SK-N-SH (cell line): Measurements from ENCODE around the gene TDRD1. TPM values are rescaled to one million over a fixed set of nuclear protein-coding genes. Genes with fewer than 3 reads are reported as not detected.
A peak's percentile ranks its signal among the peaks of the same experiment; 100 is the strongest.

Experiments
- CTCF ChIA-PET: fragments of 300-600, 350-600 bp; formaldehyde crosslinking; extraction: SDS; loops from one replicate; lab custom pipeline; 2021; lab: Yijun Ruan, JAX
- POLR2A ChIA-PET: fragments of 350-600 bp; sonication (Branson Sonifier 250); formaldehyde crosslinking; extraction: SDS; loops from one replicate; lab custom pipeline; 2020; ENCODE audit warnings: antibody characterized with exemption, inconsistent platforms; lab: Yijun Ruan, JAX
- DNase-seq: peaks from one replicate; pipeline ENCODE4 v3.0.0; 2012
- H2AFZ ChIP-seq: fragments of 200-600 bp; sonication (generic); 2 replicates; pipeline ENCODE4 v1.8.1; 2016; ENCODE audit warnings: antibody characterized with exemption, mild to moderate bottlenecking, low read depth
- H3F3A ChIP-seq: fragments of 200-600 bp; sonication (generic); replicated peaks from 2 replicates; pipeline ENCODE3; 2016; ENCODE audit warnings: antibody characterized with exemption, mild to moderate bottlenecking; ENCODE audit not compliant: insufficient read depth
- H3K27ac ChIP-seq, 2 experiments: fragments of 200-500 bp in 1 of 2; fragments of 200-600 bp in 1 of 2; sonication (Bioruptor generic) in 1 of 2; sonication (generic), shearing (Covaris generic) in 1 of 2; 2 replicates each; pipeline versions ENCODE4 v1.5.1 to v1.6.1; 2014 to 2016; ENCODE audit warnings: low read depth in 2 of 2, inconsistent platforms in 1 of 2, low read length in 1 of 2, mild to moderate bottlenecking in 1 of 2, mixed read lengths in 1 of 2
- H3K27me3 ChIP-seq: fragments of 200-600 bp; sonication (generic), shearing (Covaris generic); 2 replicates; pipeline ENCODE4 v1.6.1; 2016; ENCODE audit warnings: mixed run types; ENCODE audit not compliant: insufficient read depth
- H3K36me3 ChIP-seq, 2 experiments: fragments of 200-500 bp in 1 of 2; fragments of 200-600 bp in 1 of 2; sonication (Bioruptor generic) in 1 of 2; sonication (generic) in 1 of 2; replicated peaks in 1 of 2; 2 replicates each; pipeline versions ENCODE3 to v1.5.1; 2014 to 2016; ENCODE audit warnings: low read length in 1 of 2, mild to moderate bottlenecking in 1 of 2; ENCODE audit not compliant: insufficient read depth in 2 of 2, control insufficient read depth in 1 of 2
- H3K4me1 ChIP-seq, 2 experiments: fragments of 200-500 bp in 1 of 2; fragments of 200-600 bp in 1 of 2; sonication (Bioruptor generic) in 1 of 2; sonication (generic), shearing (Covaris generic) in 1 of 2; 2 replicates each; pipeline versions ENCODE4 v1.5.1 to v1.6.1; 2014 to 2016; ENCODE audit warnings: low read depth in 1 of 2, low read length in 1 of 2, mixed run types in 1 of 2; ENCODE audit not compliant: insufficient read depth in 2 of 2, control insufficient read depth in 1 of 2
- H3K4me2 ChIP-seq: fragments of 200-600 bp; sonication (generic), shearing (Covaris generic); 2 replicates; pipeline ENCODE4 v1.6.1; 2017; ENCODE audit warnings: mixed run types
- H3K4me3 ChIP-seq, 2 experiments: fragments of 200-500 bp in 1 of 2; fragments of 200-600 bp in 1 of 2; sonication (Bioruptor generic) in 1 of 2; sonication (generic), shearing (Covaris generic) in 1 of 2; 2 replicates each; pipeline versions ENCODE4 v1.5.1 to v1.8.1; 2014 to 2016; ENCODE audit warnings: low read depth in 2 of 2, inconsistent platforms in 1 of 2, low read length in 1 of 2, mild to moderate bottlenecking in 1 of 2, mixed read lengths in 1 of 2, moderate library complexity in 1 of 2
- H3K79me2 ChIP-seq: fragments of 200-600 bp; sonication (generic); 2 replicates; pipeline ENCODE4 v1.8.1; 2017; ENCODE audit warnings: mild to moderate bottlenecking; ENCODE audit not compliant: insufficient read depth
- H3K9ac ChIP-seq: fragments of 200-600 bp; sonication (generic); 2 replicates; pipeline ENCODE4 v1.6.1; 2017; ENCODE audit warnings: mixed run types
- H3K9me2 ChIP-seq: fragments of 200-600 bp; sonication (generic); 2 replicates; pipeline ENCODE4 v1.6.1; 2017; ENCODE audit warnings: mixed run types
- H3K9me3 ChIP-seq: fragments of 200-600 bp; sonication (generic); 2 replicates; pipeline ENCODE4 v1.6.1; 2017; ENCODE audit warnings: mixed run types, mild to moderate bottlenecking, moderate library complexity
- H4K20me1 ChIP-seq: fragments of 200-600 bp; sonication (generic); 2 replicates; pipeline ENCODE4 v1.6.1; 2017; ENCODE audit warnings: mild to moderate bottlenecking, mixed run types; ENCODE audit not compliant: insufficient read depth
- FOXM1 ChIP-seq: IDR thresholded peaks from 2 replicates; pipeline ENCODE4 v1.4.0; 2012; ENCODE audit warnings: low read depth, mild to moderate bottlenecking
- MAX ChIP-seq: IDR thresholded peaks from 2 replicates; pipeline ENCODE4 v1.4.0; 2012; ENCODE audit warnings: low read depth
- NFIC ChIP-seq: IDR thresholded peaks from 2 replicates; pipeline ENCODE4 v1.4.0; 2012; ENCODE audit warnings: borderline replicate concordance
- NRF1 ChIP-seq: IDR thresholded peaks from 2 replicates; pipeline ENCODE4 v1.6.1; 2012; ENCODE audit warnings: low read depth, mild to moderate bottlenecking, low read length
- PBX3 ChIP-seq: IDR thresholded peaks from 2 replicates; pipeline ENCODE4; 2012
- RAD21 ChIP-seq: IDR thresholded peaks from 2 replicates; pipeline ENCODE4 v1.6.1; 2012; ENCODE audit warnings: mild to moderate bottlenecking, low read length
- RCOR1 ChIP-seq: fragments of 150-350 bp; IDR thresholded peaks from 2 replicates; pipeline ENCODE4 v1.6.1; 2017; ENCODE audit warnings: antibody characterized with exemption, low read length
- REST ChIP-seq: IDR thresholded peaks from 2 replicates; pipeline ENCODE4 v1.6.1; 2012; ENCODE audit warnings: mild to moderate bottlenecking, low read depth, low read length, moderate library complexity
- RFX5 ChIP-seq: IDR thresholded peaks from 2 replicates; pipeline ENCODE4 v1.6.1; 2012; ENCODE audit warnings: mild to moderate bottlenecking, improper control_type of control experiment, low read length
- SIN3A ChIP-seq: IDR thresholded peaks from 2 replicates; pipeline ENCODE4 v1.6.1; 2012; ENCODE audit warnings: low read depth, mild to moderate bottlenecking, low read length, moderate library complexity, borderline replicate concordance
- SMC3 ChIP-seq: IDR thresholded peaks from 2 replicates; pipeline ENCODE4 v1.6.1; 2012; ENCODE audit warnings: low read depth, low read length, improper control_type of control experiment
- TAF1 ChIP-seq: IDR thresholded peaks from 2 replicates; pipeline ENCODE4 v1.6.1; 2012; ENCODE audit warnings: low read depth, mild to moderate bottlenecking, low read length, moderate library complexity, borderline replicate concordance
- TCF12 ChIP-seq: IDR thresholded peaks from 2 replicates; pipeline ENCODE4 v1.4.0; 2012
- USF2 ChIP-seq: fragments of 150-350 bp; IDR thresholded peaks from 2 replicates; pipeline ENCODE4 v1.6.1; 2017; ENCODE audit warnings: antibody characterized with exemption, low read length, low read depth, borderline replicate concordance
- YY1 ChIP-seq: IDR thresholded peaks from 2 replicates; pipeline ENCODE4 v1.4.0; 2012; ENCODE audit warnings: low read depth, mild to moderate bottlenecking
- WGBS: methylation state at CpG from one replicate; pipeline ENCODE4 v1.1.6; 2017; ENCODE audit warnings: low lambda C conversion rate; 5-methylcytosine and 5-hydroxymethylcytosine counted together
- polyA plus RNA-seq, 3 experiments: library from polyadenylated mRNA; depleted of rRNA; stranded (reverse); fragments of >200 nt; gene quantifications; 2 replicates each; pipeline ENCODE4 v1.2.3, GENCODE V29; 2012

The TDRD1 gene
- polyA plus RNA-seq, 1 of the 3 experiments (the other 2 are of a cell fraction) = not detected

- Histone ChIP-seq H2AFZ (no peak overlapping the region), H3K9me3 (no peaks in the 10 kb centered on the region), H3K27ac (no peak overlapping the region), H3K27me3 (no peaks in the 10 kb centered on the region), H3F3A (no peaks in the 10 kb centered on the region), H4K20me1 (no peaks in the 10 kb centered on the region), H3K79me2 (no peaks in the 10 kb centered on the region), H3K4me3 (no peak overlapping the region), H3K4me1 (no peaks in the 10 kb centered on the region), H3K9me2 (no peaks in the 10 kb centered on the region), H3K9ac (no peak overlapping the region), H3K4me2 (no peak overlapping the region), H3K36me3 (no peaks in the 10 kb centered on the region)
- TF ChIP-seq MAX (no peak), PBX3 (0 out of 2 replicates have a peak, but pooled peaks have one; percentile 18), TCF12 (peak; percentile 37)
- POLR2A ChIA-PET = no interaction called here
- CTCF ChIA-PET = no interaction called here
- WGBS = 52% methylated on average over 3 of the region's 3 CpGs
- no peak for DNase-seq
Observed at GRCh38 chr10:114256822-114257221, 77.7 kb downstream of the TDRD1 start.

GRCh38 chr10:114257498-114257897, 78.3 kb downstream of the TDRD1 start:
- CTCF ChIA-PET = no interaction called here
- Histone ChIP-seq H3K79me2 (no peaks in the 10 kb centered on the region), H3K9me3 (no peaks in the 10 kb centered on the region), H4K20me1 (no peaks in the 10 kb centered on the region), H3F3A (no peaks in the 10 kb centered on the region), H3K4me3 (no peak overlapping the region), H3K4me2 (no peak overlapping the region), H3K9ac (no peak overlapping the region), H3K9me2 (no peaks in the 10 kb centered on the region), H3K27ac (no peak overlapping the region), H2AFZ (no peak overlapping the region), H3K27me3 (no peaks in the 10 kb centered on the region), H3K36me3 (no peaks in the 10 kb centered on the region), H3K4me1 (no peaks in the 10 kb centered on the region)
- 89% methylated on average over 3 of the region's 3 CpGs for WGBS
- DNase-seq = no peak
- POLR2A ChIA-PET = no interaction called here
- TF ChIP-seq RCOR1 (no peak), TCF12 (no peak)

- Histone ChIP-seq H3F3A (no peaks in the 10 kb centered on the region), H2AFZ (no peak overlapping the region), H3K27ac (no peak overlapping the region), H3K9me2 (no peaks in the 10 kb centered on the region), H3K9ac (no peak overlapping the region), H3K4me3 (no peak overlapping the region), H3K9me3 (no peaks in the 10 kb centered on the region), H3K79me2 (no peaks in the 10 kb centered on the region), H3K4me2 (no peak overlapping the region), H3K4me1 (no peaks in the 10 kb centered on the region), H3K27me3 (no peaks in the 10 kb centered on the region), H4K20me1 (no peaks in the 10 kb centered on the region), H3K36me3 (no peaks in the 10 kb centered on the region)
- 84% methylated on average over 5 of the region's 5 CpGs for WGBS
- no peak for DNase-seq
- POLR2A ChIA-PET = no interaction called here
- CTCF ChIA-PET = no interaction called here
- no peak for TF ChIP-seq SIN3A
- no peak for TF ChIP-seq RCOR1
- no peak for TF ChIP-seq SMC3
- no peak for TF ChIP-seq REST
- TF ChIP-seq NRF1 = no peak
- TF ChIP-seq MAX = no peak
- TF ChIP-seq RAD21 = no peak
- TF ChIP-seq YY1 = no peak
- TF ChIP-seq FOXM1 = no peak
- TF ChIP-seq USF2 = no peak
- TF ChIP-seq RFX5 = no peak
- TF ChIP-seq TAF1 = no peak
- TF ChIP-seq NFIC = no peak
Observed at GRCh38 chr10:114258274-114258840, 79.2 kb downstream of the TDRD1 start.
